ENCODE results near the gene ARHGEF37.

- TF ChIP-seq CTCF (IDR thresholded peaks at IDR 0.05) (no peak), POLR2A (IDR thresholded peaks at IDR 0.05) (no peak)
Measured at GRCh38 chr5:149559706-149560105, 21.6 kb upstream of the ARHGEF37 start.

All from breast epithelium (tissue), 3 donors.